A549 (cell line): Measurements from ENCODE around the gene OSBPL8. TPM values are rescaled to one million over a fixed set of nuclear protein-coding genes. Genes with fewer than 3 reads are reported as not detected.

Source experiments
- ATAC-seq, 2 experiments: fragments of 200-7000 bp in 1 of 2; fragments of >200 bp in 1 of 2; cut with Nextera tagmentation in 1 of 2; cut with Tn5 transposase in 1 of 2; 3 replicates each; pipeline versions ENCODE4 v1.8.0 to v1.9.1; 2018 to 2020; ENCODE audit warnings: mild to moderate bottlenecking in 1 of 2, moderate library complexity in 1 of 2
- CTCF ChIA-PET: fragments of 300-600 bp; sonication (Branson Sonifier 250); formaldehyde crosslinking; extraction: SDS; loops from one replicate; lab custom pipeline; 2021; ENCODE audit warnings: antibody characterized with exemption, inconsistent platforms; lab: Yijun Ruan, JAX
- POLR2A ChIA-PET: fragments of 350-600 bp; formaldehyde crosslinking; extraction: SDS; loops from one replicate; lab custom pipeline; 2021; ENCODE audit warnings: antibody characterized with exemption, inconsistent platforms; lab: Yijun Ruan, JAX
- DNase-seq, 2 experiments: peaks; one replicate each; pipeline versions ENCODE4 v3.0.0 to v3.0.0-alpha.2; 2011 to 2016; ENCODE audit warnings: low read depth in 1 of 2, low spot score in 1 of 2
- FAIRE-seq: peaks from 2 replicates; lab custom pipeline; 2011; peaks lifted over from hg19 to GRCh38; lab: Jason Lieb, UNC
- H3K27ac ChIP-seq, 2 experiments: fragments of >200 bp; sonication (Bioruptor Twin); formaldehyde crosslinking; 3 replicates each; pipeline ENCODE4 v1.5.1; 2016 to 2017
- H3K4me1 ChIP-seq: fragments of >200 bp; sonication (Bioruptor Twin); formaldehyde crosslinking; 3 replicates; pipeline ENCODE4 v1.6.1; 2016
- H3K4me2 ChIP-seq: fragments of >200 bp; sonication (Bioruptor Twin); formaldehyde crosslinking; 3 replicates; pipeline ENCODE4 v1.6.1; 2016
- H3K4me3 ChIP-seq: fragments of >200 bp; sonication (Bioruptor Twin); formaldehyde crosslinking; 3 replicates; pipeline ENCODE4 v1.5.1; 2016
- H3K9me3 ChIP-seq: fragments of >200 bp; sonication (Bioruptor Twin); formaldehyde crosslinking; 3 replicates; pipeline ENCODE4 v1.6.1; 2016
- BCL3 ChIP-seq: fragments of >200 bp; sonication (Bioruptor Twin); formaldehyde crosslinking; IDR thresholded peaks from 3 replicates; pipeline ENCODE4 v1.6.1; 2016
- BHLHE40 ChIP-seq: IDR thresholded peaks from 2 replicates; pipeline ENCODE4 v1.6.1; 2012; ENCODE audit warnings: low read depth, low read length, inconsistent platforms
- CEBPB ChIP-seq, 2 experiments: fragments of >200 bp in 1 of 2; sonication (Bioruptor Twin) in 1 of 2; formaldehyde crosslinking in 1 of 2; IDR thresholded peaks; 2 replicates each; pipeline ENCODE4 v1.6.1; 2012 to 2016
- CHD4 ChIP-seq: fragments of 200-600 bp; sonication (generic); IDR thresholded peaks from 2 replicates; pipeline ENCODE4 v1.6.1; 2016; ENCODE audit warnings: antibody characterized with exemption, mild to moderate bottlenecking, borderline replicate concordance
- EP300 ChIP-seq, 2 experiments: fragments of >200 bp; sonication (Bioruptor Twin); formaldehyde crosslinking; IDR thresholded peaks; 2 replicates in 1 of 2; 3 replicates in 1 of 2; pipeline ENCODE4 v1.6.1; 2016 to 2017
- HDAC2 ChIP-seq: fragments of 200-600 bp; sonication (generic); IDR thresholded peaks from 2 replicates; pipeline ENCODE4 v1.6.1; 2016
- HOXA7 ChIP-seq: fragments of 250-450 bp; sonication (Bioruptor Pico); IDR thresholded peaks from 2 replicates; pipeline ENCODE4 v1.5.0; 2020; ENCODE audit warnings: mild to moderate bottlenecking, moderate library complexity
- HOXB13 ChIP-seq: fragments of 250-450 bp; sonication (Bioruptor Pico); IDR thresholded peaks from 2 replicates; pipeline ENCODE4 v1.5.0; 2020; ENCODE audit warnings: low read depth, mild to moderate bottlenecking, moderate library complexity
- KDM1A ChIP-seq: fragments of 200-600 bp; sonication (generic); IDR thresholded peaks from 2 replicates; pipeline ENCODE4 v1.6.1; 2016; ENCODE audit warnings: low read depth, mild to moderate bottlenecking
- KDM5A ChIP-seq: fragments of 200-600 bp; sonication (generic); IDR thresholded peaks from 2 replicates; pipeline ENCODE4 v1.6.1; 2016; ENCODE audit warnings: antibody characterized with exemption, mild to moderate bottlenecking
- MAFK ChIP-seq: fragments of 450-650 bp; IDR thresholded peaks from 2 replicates; pipeline ENCODE4 v1.6.1; 2014; ENCODE audit not compliant: partially characterized antibody
- MYC ChIP-seq: IDR thresholded peaks from 2 replicates; pipeline ENCODE4 v1.6.1; 2012; ENCODE audit warnings: mild to moderate bottlenecking, inconsistent platforms, low read length, improper control_type of control experiment, borderline replicate concordance
- PBX3 ChIP-seq: IDR thresholded peaks from 2 replicates; pipeline ENCODE4 v1.6.1; 2012
- POLR2A ChIP-seq: IDR thresholded peaks from 2 replicates; pipeline ENCODE4 v1.6.1; 2012; ENCODE audit warnings: mild to moderate bottlenecking, low read length
- RAD21 ChIP-seq, 2 experiments: fragments of >200 bp in 1 of 2; sonication (Bioruptor Twin) in 1 of 2; formaldehyde crosslinking in 1 of 2; IDR thresholded peaks in 1 of 2; conservative IDR thresholded peaks in 1 of 2; 2 replicates in 1 of 2; 3 replicates in 1 of 2; pipeline ENCODE4 v1.6.1; 2012 to 2018; ENCODE audit warnings: inconsistent platforms in 1 of 2
- RARB ChIP-seq: fragments of 250-450 bp; sonication (Bioruptor Pico); IDR thresholded peaks from 2 replicates; pipeline ENCODE4 v1.8.0; 2021; ENCODE audit warnings: mild to moderate bottlenecking, moderate library complexity
- RFX5 ChIP-seq: fragments of 450-650 bp; IDR thresholded peaks from 2 replicates; pipeline ENCODE4 v1.7.1; 2014; ENCODE audit warnings: antibody characterized with exemption, mild to moderate bottlenecking, moderate library complexity
- SMC3 ChIP-seq: fragments of >200 bp; sonication (Bioruptor Twin); formaldehyde crosslinking; IDR thresholded peaks from 3 replicates; pipeline ENCODE4 v1.6.1; 2018; ENCODE audit warnings: inconsistent platforms
- WGBS: methylation state at CpG from one replicate; pipeline ENCODE4 v1.1.6; 2017; ENCODE audit errors: missing lambda C conversion rate; 5-methylcytosine and 5-hydroxymethylcytosine counted together
- polyA plus RNA-seq, 4 experiments: library from polyadenylated mRNA; depleted of rRNA in 3 of 4; stranded (reverse); fragments of >200 nt; fragmentation: RNase III in 1 of 4; extraction: RNeasy Plus Mini Kit Qiagen cat#74134 plus additional on column Dnase treatment in 1 of 4; gene quantifications; 2 replicates in 3 of 4; 3 replicates in 1 of 4; pipeline ENCODE4 v1.2.3, GENCODE V29; 2011 to 2017
- TF ChIP-seq, protein P1 (sequence below): fragments of >200 bp; sonication (Bioruptor Twin); formaldehyde crosslinking; IDR thresholded peaks from 2 replicates; pipeline ENCODE4 v1.6.1; 2016
- TF ChIP-seq, protein P2 (sequence below): fragments of 200-600 bp; sonication (generic); IDR thresholded peaks from 2 replicates; pipeline ENCODE4 v1.6.1; 2016; ENCODE audit warnings: antibody characterized with exemption, mild to moderate bottlenecking, moderate library complexity

Gene OSBPL8
- polyA plus RNA-seq, 2 of the 4 experiments (the other 2 are of a cell fraction): 15.4 to 43.2 TPM

DNA sequence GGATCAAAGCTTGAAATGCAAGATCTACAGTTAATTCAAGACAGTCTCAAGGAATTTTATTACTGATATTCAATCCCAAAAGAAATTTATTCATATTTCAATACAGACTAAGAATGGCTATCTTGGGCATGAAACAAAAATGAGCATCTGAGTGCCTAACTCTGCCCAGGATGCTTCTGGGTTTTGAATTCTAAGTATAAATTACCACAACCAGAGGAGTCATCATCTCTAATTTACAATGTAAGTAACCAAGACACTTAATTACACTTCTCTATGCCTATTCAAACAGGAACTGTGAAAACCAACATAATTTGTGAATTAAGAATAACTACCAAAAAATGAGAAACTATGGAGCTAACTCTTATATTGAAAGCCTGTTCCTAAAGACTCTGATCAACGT, 14.1 kb downstream of the OSBPL8 start:
- no peak overlapping the region for H3K27ac ChIP-seq
- TF ChIP-seq CEBPB (IDR thresholded peaks at IDR 0.05) (no peak), SMC3 (no peak), RAD21 (conservative IDR thresholded peaks at IDR 0.05 in 1 of 2, IDR thresholded peaks at IDR 0.05 in 1 of 2) (no peak), HDAC2 (no peak), KDM5A (no peak), BHLHE40 (no peak), PBX3 (no peak), POLR2A (no peak)
- TF ChIP-seq, all 56 proteins: peak for 0
- Histone ChIP-seq H3K9me3 (no peaks in the 10 kb centered on the region), H3K4me2 (no peak overlapping the region), H3K4me3 (no peak overlapping the region), H3K4me1 (peaks cover 11% of the 10 kb centered on the region; the same call in 2 of the 3 replicates)
- FAIRE-seq (no peak), DNase-seq (no peak), ATAC-seq (no peak)
- ChIA-PET CTCF (interaction anchor here (1.0 kb wide), 1 partner anchor 14 kb away, joined by 3 read pairs; the partner anchor contains the start of gene OSBPL8), POLR2A (no interaction called here)
- WGBS: 88% methylated on average over 1 of the region's 1 CpG

- TF ChIP-seq HOXA7: no peak
- TF ChIP-seq, protein P1, sequence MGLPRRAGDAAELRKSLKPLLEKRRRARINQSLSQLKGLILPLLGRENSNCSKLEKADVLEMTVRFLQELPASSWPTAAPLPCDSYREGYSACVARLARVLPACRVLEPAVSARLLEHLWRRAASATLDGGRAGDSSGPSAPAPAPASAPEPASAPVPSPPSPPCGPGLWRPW: no peak
- no peak for TF ChIP-seq CHD4
- TF ChIP-seq, all 56 proteins: peak for 0
- Histone ChIP-seq H3K27ac (no peak overlapping the region), H3K4me1 (peaks cover 11% of the 10 kb centered on the region; the same call in 2 of the 3 replicates), H3K4me3 (no peak overlapping the region), H3K9me3 (no peaks in the 10 kb centered on the region), H3K4me2 (no peak overlapping the region)
- POLR2A ChIA-PET: no interaction called here
- ATAC-seq (no peak), FAIRE-seq (peak; percentile 54), DNase-seq (no peak)
- 91% methylated on average over 4 of the region's 4 CpGs for WGBS
- CTCF ChIA-PET: no interaction called here
These were observed 14.8 kb downstream of the OSBPL8 start for GRCh38 chr12:76544601-76545261.

DNA sequence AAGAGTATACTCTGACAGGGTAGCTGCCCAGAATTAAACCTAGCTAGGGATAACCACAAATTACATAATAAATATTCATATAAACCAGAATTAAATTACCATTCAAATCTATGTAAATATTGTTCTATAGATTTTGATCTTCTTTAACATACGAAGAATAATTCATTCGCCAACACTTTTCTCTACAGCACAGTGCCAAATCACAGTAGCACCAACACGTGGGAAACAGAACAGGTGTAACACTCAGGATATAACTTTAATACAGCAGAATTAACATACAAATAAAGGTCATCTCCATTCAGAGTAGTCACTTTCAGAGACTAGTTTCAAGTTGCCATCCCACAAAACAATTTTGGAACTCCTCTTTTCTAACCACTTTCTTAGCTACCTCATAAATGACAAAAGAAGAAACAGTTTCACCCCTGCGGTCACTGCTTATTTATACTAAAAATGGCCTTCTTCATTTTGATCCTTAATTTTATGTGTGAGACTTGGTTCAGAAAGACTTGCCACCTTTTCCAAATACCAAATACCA, 15.7 kb downstream of the OSBPL8 start:
- FAIRE-seq: no peak
- ChIA-PET POLR2A (no interaction called here), CTCF (no interaction called here)
- TF ChIP-seq BHLHE40 (no peak), EP300 (IDR thresholded peaks at IDR 0.05) (no peak), HOXA7 (no peak), MYC (no peak), BCL3 (no peak), POLR2A (no peak), MAFK (no peak), RARB (CRISPR knock-in tag) (no peak), RFX5 (no peak), KDM1A (no peak), SMC3 (no peak), HOXB13 (CRISPR knock-in tag) (no peak)
- TF ChIP-seq, protein P2, sequence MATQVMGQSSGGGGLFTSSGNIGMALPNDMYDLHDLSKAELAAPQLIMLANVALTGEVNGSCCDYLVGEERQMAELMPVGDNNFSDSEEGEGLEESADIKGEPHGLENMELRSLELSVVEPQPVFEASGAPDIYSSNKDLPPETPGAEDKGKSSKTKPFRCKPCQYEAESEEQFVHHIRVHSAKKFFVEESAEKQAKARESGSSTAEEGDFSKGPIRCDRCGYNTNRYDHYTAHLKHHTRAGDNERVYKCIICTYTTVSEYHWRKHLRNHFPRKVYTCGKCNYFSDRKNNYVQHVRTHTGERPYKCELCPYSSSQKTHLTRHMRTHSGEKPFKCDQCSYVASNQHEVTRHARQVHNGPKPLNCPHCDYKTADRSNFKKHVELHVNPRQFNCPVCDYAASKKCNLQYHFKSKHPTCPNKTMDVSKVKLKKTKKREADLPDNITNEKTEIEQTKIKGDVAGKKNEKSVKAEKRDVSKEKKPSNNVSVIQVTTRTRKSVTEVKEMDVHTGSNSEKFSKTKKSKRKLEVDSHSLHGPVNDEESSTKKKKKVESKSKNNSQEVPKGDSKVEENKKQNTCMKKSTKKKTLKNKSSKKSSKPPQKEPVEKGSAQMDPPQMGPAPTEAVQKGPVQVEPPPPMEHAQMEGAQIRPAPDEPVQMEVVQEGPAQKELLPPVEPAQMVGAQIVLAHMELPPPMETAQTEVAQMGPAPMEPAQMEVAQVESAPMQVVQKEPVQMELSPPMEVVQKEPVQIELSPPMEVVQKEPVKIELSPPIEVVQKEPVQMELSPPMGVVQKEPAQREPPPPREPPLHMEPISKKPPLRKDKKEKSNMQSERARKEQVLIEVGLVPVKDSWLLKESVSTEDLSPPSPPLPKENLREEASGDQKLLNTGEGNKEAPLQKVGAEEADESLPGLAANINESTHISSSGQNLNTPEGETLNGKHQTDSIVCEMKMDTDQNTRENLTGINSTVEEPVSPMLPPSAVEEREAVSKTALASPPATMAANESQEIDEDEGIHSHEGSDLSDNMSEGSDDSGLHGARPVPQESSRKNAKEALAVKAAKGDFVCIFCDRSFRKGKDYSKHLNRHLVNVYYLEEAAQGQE: no peak
- Histone ChIP-seq H3K9me3 (no peaks in the 10 kb centered on the region), H3K4me1 (peaks cover 11% of the 10 kb centered on the region; the same call in 2 of the 3 replicates), H3K4me2 (no peak overlapping the region), H3K4me3 (no peak overlapping the region), H3K27ac (no peak overlapping the region)
- WGBS: 94% methylated on average over 4 of the region's 4 CpGs
- ATAC-seq: no peak
- DNase-seq: no peak
